Measurements from ENCODE around the gene SUN1.

- TF ChIP-seq POLR2A (IDR thresholded peaks at IDR 0.05) (no peak), EP300 (IDR thresholded peaks at IDR 0.05) (no peak)
- TF ChIP-seq, protein P1, sequence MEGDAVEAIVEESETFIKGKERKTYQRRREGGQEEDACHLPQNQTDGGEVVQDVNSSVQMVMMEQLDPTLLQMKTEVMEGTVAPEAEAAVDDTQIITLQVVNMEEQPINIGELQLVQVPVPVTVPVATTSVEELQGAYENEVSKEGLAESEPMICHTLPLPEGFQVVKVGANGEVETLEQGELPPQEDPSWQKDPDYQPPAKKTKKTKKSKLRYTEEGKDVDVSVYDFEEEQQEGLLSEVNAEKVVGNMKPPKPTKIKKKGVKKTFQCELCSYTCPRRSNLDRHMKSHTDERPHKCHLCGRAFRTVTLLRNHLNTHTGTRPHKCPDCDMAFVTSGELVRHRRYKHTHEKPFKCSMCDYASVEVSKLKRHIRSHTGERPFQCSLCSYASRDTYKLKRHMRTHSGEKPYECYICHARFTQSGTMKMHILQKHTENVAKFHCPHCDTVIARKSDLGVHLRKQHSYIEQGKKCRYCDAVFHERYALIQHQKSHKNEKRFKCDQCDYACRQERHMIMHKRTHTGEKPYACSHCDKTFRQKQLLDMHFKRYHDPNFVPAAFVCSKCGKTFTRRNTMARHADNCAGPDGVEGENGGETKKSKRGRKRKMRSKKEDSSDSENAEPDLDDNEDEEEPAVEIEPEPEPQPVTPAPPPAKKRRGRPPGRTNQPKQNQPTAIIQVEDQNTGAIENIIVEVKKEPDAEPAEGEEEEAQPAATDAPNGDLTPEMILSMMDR (IDR thresholded peaks at IDR 0.05): no peak
Observed at GRCh38 chr7:919924-920341, 87.7 kb downstream of the SUN1 start.
